Measurements from ENCODE around the gene MCOLN1. TPM values are rescaled to one million over a fixed set of nuclear protein-coding genes. Genes with fewer than 3 reads are reported as not detected.

The MCOLN1 gene
- total RNA-seq, 1 donor: 8.6 TPM

- H3K4me3 ChIP-seq (ENCODE audit: low read depth, low read length): no peak overlapping the region
- no peak for TF ChIP-seq CTCF (IDR thresholded peaks at IDR 0.05; ENCODE audit: insufficient read depth, low read depth, low read length)
- DNase-seq (ENCODE audit: low read depth): no peak
Measured at GRCh38 chr19:7524523-7524922, 2.1 kb downstream of the MCOLN1 start.

DNA sequence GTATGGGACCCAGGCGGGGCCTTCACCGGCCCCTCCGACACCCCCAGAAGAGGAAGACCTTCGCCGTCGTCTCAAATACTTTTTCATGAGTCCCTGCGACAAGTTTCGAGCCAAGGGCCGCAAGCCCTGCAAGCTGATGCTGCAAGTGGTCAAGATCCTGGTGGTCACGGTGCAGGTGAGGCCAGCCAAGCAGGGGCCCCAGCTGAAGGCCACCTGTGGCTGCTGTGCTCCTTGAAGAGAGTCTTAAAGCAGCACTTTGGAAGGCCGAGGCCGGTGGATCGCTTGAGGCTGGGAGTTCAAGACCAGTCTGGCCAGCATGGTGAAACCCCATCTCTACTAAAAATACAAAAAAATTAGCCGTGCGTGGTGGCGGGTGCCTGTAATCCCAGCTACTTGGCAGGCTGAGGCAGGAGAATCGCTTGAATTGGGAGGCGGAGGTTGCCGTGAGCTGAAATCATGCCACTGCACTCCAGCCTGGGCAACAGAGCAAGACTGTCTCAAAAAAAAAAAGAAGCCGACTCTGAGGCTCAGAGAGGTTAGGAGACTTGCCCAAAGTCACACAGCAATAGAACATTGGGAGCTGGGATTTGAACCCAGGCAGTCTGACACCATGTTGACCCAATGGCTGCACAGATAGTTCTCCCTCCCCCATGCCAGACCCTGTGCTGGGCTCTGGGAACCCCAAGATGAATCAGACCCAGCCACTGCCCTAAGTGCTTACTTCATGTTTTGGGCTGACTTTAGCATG is 2.7 kb downstream of the MCOLN1 start:
- no peak overlapping the region for H3K4me3 ChIP-seq (ENCODE audit: low read depth, low read length)
- no peak for TF ChIP-seq CTCF (IDR thresholded peaks at IDR 0.05; ENCODE audit: insufficient read depth, low read depth, low read length)

GRCh38 chr19:7526059-7526929 is 3.9 kb downstream of the MCOLN1 start:
- no peak overlapping the region for H3K4me3 ChIP-seq (ENCODE audit: low read depth, low read length)
- DNase-seq (ENCODE audit: low read depth): no peak
- TF ChIP-seq CTCF (IDR thresholded peaks at IDR 0.05; ENCODE audit: insufficient read depth, low read depth, low read length): no peak

More for the DNA sequence above, 2.7 kb downstream of the MCOLN1 start:
- no peak for DNase-seq (ENCODE audit: low read depth)

DNA sequence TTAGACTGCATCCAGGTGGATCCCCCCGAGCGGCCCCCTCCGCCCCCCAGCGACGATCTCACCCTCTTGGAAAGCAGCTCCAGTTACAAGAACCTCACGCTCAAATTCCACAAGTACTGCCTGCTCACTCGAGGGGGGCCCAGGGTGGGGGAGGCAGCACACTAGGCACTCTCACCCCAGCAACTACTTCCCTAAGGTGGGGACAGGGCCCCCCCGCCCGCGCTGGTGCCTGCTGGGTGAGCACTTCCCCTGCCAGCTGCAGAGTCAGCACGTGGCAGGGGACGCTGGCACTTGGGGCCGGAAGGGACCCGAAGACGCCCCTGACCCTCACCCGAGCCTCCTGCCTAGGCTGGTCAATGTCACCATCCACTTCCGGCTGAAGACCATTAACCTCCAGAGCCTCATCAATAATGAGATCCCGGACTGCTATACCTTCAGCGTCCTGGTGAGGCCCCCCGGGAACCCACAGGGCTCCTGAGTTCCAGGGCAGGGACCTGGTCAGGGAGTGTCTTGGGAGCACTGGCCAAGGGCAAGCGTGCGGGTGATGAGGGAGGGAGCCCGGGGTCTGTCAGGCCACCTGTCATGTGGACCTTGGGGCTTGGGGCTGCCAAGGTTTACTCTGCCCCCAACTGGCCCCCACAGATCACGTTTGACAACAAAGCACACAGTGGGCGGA is 5.2 kb downstream of the MCOLN1 start:
- no peak for TF ChIP-seq CTCF (IDR thresholded peaks at IDR 0.05; ENCODE audit: insufficient read depth, low read depth, low read length)

GRCh38 chr19:7528192-7528519 is 5.7 kb downstream of the MCOLN1 start:
- no peak for DNase-seq (ENCODE audit: low read depth)
- no peak overlapping the region for H3K4me3 ChIP-seq (ENCODE audit: low read depth, low read length)
- TF ChIP-seq CTCF (IDR thresholded peaks at IDR 0.05; ENCODE audit: insufficient read depth, low read depth, low read length): no peak

More for the DNA sequence above, 5.2 kb downstream of the MCOLN1 start:
- H3K4me3 ChIP-seq (ENCODE audit: low read depth, low read length): no peak overlapping the region
- no peak for DNase-seq (ENCODE audit: low read depth)

DNA sequence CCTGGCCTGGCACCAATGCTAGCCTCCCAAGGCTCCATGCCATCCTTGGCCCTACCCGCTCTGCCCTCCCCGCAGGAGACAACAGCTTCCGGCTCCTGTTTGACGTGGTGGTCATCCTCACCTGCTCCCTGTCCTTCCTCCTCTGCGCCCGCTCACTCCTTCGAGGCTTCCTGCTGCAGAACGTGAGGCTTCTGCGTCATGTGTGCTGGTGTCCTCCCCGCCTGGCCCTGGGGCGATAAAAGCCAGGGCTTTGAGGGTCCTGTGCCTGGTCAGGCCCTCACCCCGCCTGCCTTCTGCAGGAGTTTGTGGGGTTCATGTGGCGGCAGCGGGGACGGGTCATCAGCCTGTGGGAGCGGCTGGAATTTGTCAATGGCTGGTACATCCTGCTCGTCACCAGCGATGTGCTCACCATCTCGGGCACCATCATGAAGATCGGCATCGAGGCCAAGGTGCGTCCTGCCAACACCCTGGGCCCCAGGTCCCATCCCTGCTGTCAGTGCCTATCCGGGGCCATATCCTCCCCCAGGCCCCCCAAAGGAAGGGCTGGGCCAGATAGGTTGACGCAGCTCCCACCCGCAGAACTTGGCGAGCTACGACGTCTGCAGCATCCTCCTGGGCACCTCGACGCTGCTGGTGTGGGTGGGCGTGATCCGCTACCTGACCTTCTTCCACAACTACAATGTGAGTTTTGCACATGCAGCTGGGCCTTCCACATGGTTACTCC is 6.3 kb downstream of the MCOLN1 start:
- no peak for TF ChIP-seq CTCF (IDR thresholded peaks at IDR 0.05; ENCODE audit: insufficient read depth, low read depth, low read length)
- no peak for DNase-seq (ENCODE audit: low read depth)
- no peak overlapping the region for H3K4me3 ChIP-seq (ENCODE audit: low read depth, low read length)
